Transverse colon (tissue), 4 donors: ENCODE results near the gene BDKRB2.

Experiments
- POLR2A ChIP-seq: fragments of 450-650 bp; IDR thresholded peaks from one replicate; pipeline ENCODE4 v1.6.1; 2016; ENCODE audit warnings: antibody characterized with exemption, mild to moderate bottlenecking, moderate library complexity
- POLR2AphosphoS5 ChIP-seq, 3 donors: sonication (generic); formaldehyde crosslinking; IDR thresholded peaks; one replicate each; pipeline ENCODE4 v1.6.1; 2016; ENCODE audit warnings: antibody characterized with exemption in 3 of 3
- TF ChIP-seq, protein P1 (sequence below), 5 experiments: fragments of 200-600 bp in 3 of 5; fragments of 450-650 bp in 2 of 5; sonication (generic) in 3 of 5; IDR thresholded peaks; 1 replicate in 2 of 5; 2 replicates in 3 of 5; pipeline ENCODE4 v1.5.1; 2016 to 2017; ENCODE audit warnings: antibody characterized with exemption in 5 of 5, inconsistent platforms in 3 of 5, mild to moderate bottlenecking in 2 of 5, moderate library complexity in 1 of 5

DNA sequence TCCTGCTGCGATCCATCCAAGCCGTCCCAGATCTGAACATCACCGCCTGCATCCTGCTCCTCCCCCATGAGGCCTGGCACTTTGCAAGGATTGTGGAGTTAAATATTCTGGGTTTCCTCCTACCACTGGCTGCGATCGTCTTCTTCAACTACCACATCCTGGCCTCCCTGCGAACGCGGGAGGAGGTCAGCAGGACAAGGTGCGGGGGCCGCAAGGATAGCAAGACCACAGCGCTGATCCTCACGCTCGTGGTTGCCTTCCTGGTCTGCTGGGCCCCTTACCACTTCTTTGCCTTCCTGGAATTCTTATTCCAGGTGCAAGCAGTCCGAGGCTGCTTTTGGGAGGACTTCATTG lies 59.5 kb downstream of the BDKRB2 start:
- TF ChIP-seq, protein P1, sequence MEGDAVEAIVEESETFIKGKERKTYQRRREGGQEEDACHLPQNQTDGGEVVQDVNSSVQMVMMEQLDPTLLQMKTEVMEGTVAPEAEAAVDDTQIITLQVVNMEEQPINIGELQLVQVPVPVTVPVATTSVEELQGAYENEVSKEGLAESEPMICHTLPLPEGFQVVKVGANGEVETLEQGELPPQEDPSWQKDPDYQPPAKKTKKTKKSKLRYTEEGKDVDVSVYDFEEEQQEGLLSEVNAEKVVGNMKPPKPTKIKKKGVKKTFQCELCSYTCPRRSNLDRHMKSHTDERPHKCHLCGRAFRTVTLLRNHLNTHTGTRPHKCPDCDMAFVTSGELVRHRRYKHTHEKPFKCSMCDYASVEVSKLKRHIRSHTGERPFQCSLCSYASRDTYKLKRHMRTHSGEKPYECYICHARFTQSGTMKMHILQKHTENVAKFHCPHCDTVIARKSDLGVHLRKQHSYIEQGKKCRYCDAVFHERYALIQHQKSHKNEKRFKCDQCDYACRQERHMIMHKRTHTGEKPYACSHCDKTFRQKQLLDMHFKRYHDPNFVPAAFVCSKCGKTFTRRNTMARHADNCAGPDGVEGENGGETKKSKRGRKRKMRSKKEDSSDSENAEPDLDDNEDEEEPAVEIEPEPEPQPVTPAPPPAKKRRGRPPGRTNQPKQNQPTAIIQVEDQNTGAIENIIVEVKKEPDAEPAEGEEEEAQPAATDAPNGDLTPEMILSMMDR (IDR thresholded peaks at IDR 0.05), result no peak
- no peak for TF ChIP-seq POLR2AphosphoS5 (IDR thresholded peaks at IDR 0.05)
- TF ChIP-seq POLR2A, result no peak
